OCI-LY7 (cell line): ENCODE data around the gene BOK. TPM values are rescaled to one million over a fixed set of nuclear protein-coding genes. Genes with fewer than 3 reads are reported as not detected.

Experiments used
- BruUV-seq: library from RNA; stranded (reverse); fragments of 400-500 nt; replicated peaks from 2 replicates; lab custom pipeline; 2021; lab: Mats Ljungman, UMichigan
- CTCF ChIA-PET: fragments of 300-600 bp; sonication (Branson Sonifier 250); formaldehyde crosslinking; loops from one replicate; lab custom pipeline; 2022; ENCODE audit warnings: antibody characterized with exemption; ENCODE audit not compliant: unreplicated experiment; lab: Charles Lee
- POLR2A ChIA-PET: fragments of 300-600 bp; sonication (Branson Sonifier 250); formaldehyde crosslinking; loops from one replicate; lab custom pipeline; 2022; ENCODE audit warnings: antibody characterized with exemption; lab: Charles Lee
- DNase-seq: peaks from one replicate; pipeline ENCODE4 v3.0.0-alpha.2; 2015; ENCODE audit warnings: low spot score
- H2AFZ ChIP-seq: fragments of 200-600 bp; sonication (generic), shearing (Covaris generic); 2 replicates; pipeline ENCODE4 v1.6.1; 2014; ENCODE audit warnings: mild to moderate bottlenecking, antibody characterized with exemption, low read length, moderate library complexity
- H3K27ac ChIP-seq: fragments of 200-600 bp; sonication (generic); 2 replicates; pipeline ENCODE4 v1.5.1; 2014; ENCODE audit warnings: mixed run types, low read depth, mild to moderate bottlenecking, moderate library complexity, low read length, inconsistent platforms; ENCODE audit not compliant: poor library complexity, severe bottlenecking
- H3K36me3 ChIP-seq: fragments of 200-600 bp; sonication (generic); 2 replicates; pipeline ENCODE4 v1.6.1; 2014; ENCODE audit warnings: mild to moderate bottlenecking, antibody characterized with exemption, low read length, moderate library complexity, mixed read lengths; ENCODE audit not compliant: insufficient read depth
- H3K4me1 ChIP-seq: fragments of 200-600 bp; sonication (generic); 2 replicates; pipeline ENCODE4 v1.5.1; 2014; ENCODE audit warnings: mild to moderate bottlenecking, low read length; ENCODE audit not compliant: insufficient read depth, poor library complexity, severe bottlenecking
- H3K4me2 ChIP-seq: fragments of 200-600 bp; sonication (generic); 2 replicates; pipeline ENCODE4 v1.6.1; 2014; ENCODE audit warnings: mild to moderate bottlenecking, low read length
- H3K4me3 ChIP-seq: fragments of 200-600 bp; sonication (generic); 2 replicates; pipeline ENCODE4 v1.5.1; 2014; ENCODE audit warnings: mild to moderate bottlenecking, low read depth, low read length; ENCODE audit not compliant: poor library complexity, severe bottlenecking
- H3K79me2 ChIP-seq: fragments of 200-600 bp; sonication (generic); 2 replicates; pipeline ENCODE4 v1.6.1; 2016; ENCODE audit warnings: low read depth, mild to moderate bottlenecking, low read length, moderate library complexity, mixed read lengths; ENCODE audit not compliant: insufficient read depth
- H3K9me2 ChIP-seq: fragments of 200-600 bp; sonication (generic); 2 replicates; pipeline ENCODE4 v1.6.1; 2016; ENCODE audit warnings: mild to moderate bottlenecking, low read length, mixed read lengths; ENCODE audit not compliant: insufficient read depth
- H3K9me3 ChIP-seq: fragments of 200-600 bp; sonication (generic); 2 replicates; pipeline ENCODE4 v1.6.1; 2014; ENCODE audit warnings: mild to moderate bottlenecking, mixed run types, low read length, mixed read lengths
- H4K20me1 ChIP-seq: fragments of 200-600 bp; sonication (generic); 2 replicates; pipeline ENCODE4 v1.6.1; 2014; ENCODE audit warnings: mild to moderate bottlenecking, antibody characterized with exemption, low read length, moderate library complexity, mixed read lengths; ENCODE audit not compliant: insufficient read depth
- CTCF ChIP-seq: fragments of 200-600 bp; sonication (generic); conservative IDR thresholded peaks from 2 replicates; pipeline ENCODE4 v1.5.1; 2014; ENCODE audit warnings: mild to moderate bottlenecking, antibody characterized with exemption, low read length, moderate library complexity, mixed read lengths
- EZH2phosphoT487 ChIP-seq: fragments of 200-600 bp; sonication (generic); IDR thresholded peaks from 2 replicates; pipeline ENCODE4 v1.6.1; 2018; ENCODE audit warnings: low read depth, borderline replicate concordance, mild to moderate bottlenecking, mixed run types, antibody characterized with exemption, low read length, moderate library complexity, mixed read lengths
- intact Hi-C: fragments of 100-400 bp; cut with micrococcal nuclease; formaldehyde crosslinking; loops from one replicate; pipeline ENCODE4 v1.10.0; 2022; ENCODE audit not compliant: unreplicated experiment
- total RNA-seq, 2 experiments: library from RNA; depleted of rRNA in 1 of 2; stranded (reverse); fragments of >200 nt in 1 of 2; shearing (Covaris generic) in 1 of 2; gene quantifications; 2 replicates each; pipeline ENCODE4 v1.2.3, GENCODE V29; 2014 to 2022

BOK gene
- total RNA-seq, 2 experiments from 2014 or later, result not detected

GRCh38 chr2:241546771-241547498, 11.6 kb upstream of the BOK start:
- ChIA-PET CTCF (no interaction called here), POLR2A (no interaction called here)
- H2AFZ ChIP-seq, result no peak overlapping the region
- H3K9me2 ChIP-seq, result no peaks in the 10 kb centered on the region
- TF ChIP-seq EZH2phosphoT487, result no peak
- no peak for TF ChIP-seq CTCF
- no peaks in the 10 kb centered on the region for H4K20me1 ChIP-seq
- no peak overlapping the region for H3K4me2 ChIP-seq
- H3K79me2 ChIP-seq, result no peaks in the 10 kb centered on the region
- H3K36me3 ChIP-seq, result no peaks in the 10 kb centered on the region
- intact Hi-C loops, result no loop called here
- H3K4me3 ChIP-seq, result no peak overlapping the region
- H3K27ac ChIP-seq, result no peak overlapping the region
- H3K4me1 ChIP-seq, result no peaks in the 10 kb centered on the region
- H3K9me3 ChIP-seq, result no peaks in the 10 kb centered on the region
- BruUV-seq, result no TSS peak
- DNase-seq, result no peak

GRCh38 chr2:241547781-241548450, 10.6 kb upstream of the BOK start:
- no TSS peak for BruUV-seq
- H3K36me3 ChIP-seq, result no peaks in the 10 kb centered on the region
- no peaks in the 10 kb centered on the region for H3K79me2 ChIP-seq
- H3K9me3 ChIP-seq, result no peaks in the 10 kb centered on the region
- H3K4me3 ChIP-seq, result no peak overlapping the region
- ChIA-PET POLR2A (no interaction called here), CTCF (no interaction called here)
- intact Hi-C loops, result no loop called here
- DNase-seq, result no peak
- no peak for TF ChIP-seq EZH2phosphoT487
- no peak for TF ChIP-seq CTCF
- no peaks in the 10 kb centered on the region for H3K9me2 ChIP-seq
- no peak overlapping the region for H3K4me2 ChIP-seq
- H3K27ac ChIP-seq, result no peak overlapping the region
- H3K4me1 ChIP-seq, result no peaks in the 10 kb centered on the region
- no peaks in the 10 kb centered on the region for H4K20me1 ChIP-seq
- no peak overlapping the region for H2AFZ ChIP-seq

- Histone ChIP-seq H3K79me2 (no peaks in the 10 kb centered on the region), H3K4me1 (no peaks in the 10 kb centered on the region), H2AFZ (no peak overlapping the region), H3K36me3 (no peaks in the 10 kb centered on the region), H3K9me3 (no peaks in the 10 kb centered on the region), H3K9me2 (no peaks in the 10 kb centered on the region), H3K27ac (no peak overlapping the region), H3K4me2 (no peak overlapping the region), H4K20me1 (no peaks in the 10 kb centered on the region), H3K4me3 (no peak overlapping the region)
- ChIA-PET CTCF (no interaction called here), POLR2A (no interaction called here)
- BruUV-seq, result no TSS peak
- no peak for DNase-seq
- TF ChIP-seq CTCF (no peak), EZH2phosphoT487 (no peak)
- intact Hi-C loops, result no loop called here
Observed at GRCh38 chr2:241548451-241548835, 10.1 kb upstream of the BOK start.
